HuH-7 (cell line): ENCODE results near the gene RNF103.
A peak's percentile ranks its signal among the peaks of the same experiment; 100 is the strongest.
"Not testable (repeated sequence)": the region's sequence is repeated elsewhere in the genome, so short reads cannot be mapped to it uniquely, and the experiment has no call there.

Source experiments
- DNase-seq: peaks from one replicate; pipeline ENCODE4 v3.0.0; 2011; ENCODE audit warnings: low spot score

RNF103 gene, protein sequence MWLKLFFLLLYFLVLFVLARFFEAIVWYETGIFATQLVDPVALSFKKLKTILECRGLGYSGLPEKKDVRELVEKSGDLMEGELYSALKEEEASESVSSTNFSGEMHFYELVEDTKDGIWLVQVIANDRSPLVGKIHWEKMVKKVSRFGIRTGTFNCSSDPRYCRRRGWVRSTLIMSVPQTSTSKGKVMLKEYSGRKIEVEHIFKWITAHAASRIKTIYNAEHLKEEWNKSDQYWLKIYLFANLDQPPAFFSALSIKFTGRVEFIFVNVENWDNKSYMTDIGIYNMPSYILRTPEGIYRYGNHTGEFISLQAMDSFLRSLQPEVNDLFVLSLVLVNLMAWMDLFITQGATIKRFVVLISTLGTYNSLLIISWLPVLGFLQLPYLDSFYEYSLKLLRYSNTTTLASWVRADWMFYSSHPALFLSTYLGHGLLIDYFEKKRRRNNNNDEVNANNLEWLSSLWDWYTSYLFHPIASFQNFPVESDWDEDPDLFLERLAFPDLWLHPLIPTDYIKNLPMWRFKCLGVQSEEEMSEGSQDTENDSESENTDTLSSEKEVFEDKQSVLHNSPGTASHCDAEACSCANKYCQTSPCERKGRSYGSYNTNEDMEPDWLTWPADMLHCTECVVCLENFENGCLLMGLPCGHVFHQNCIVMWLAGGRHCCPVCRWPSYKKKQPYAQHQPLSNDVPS

DNA sequence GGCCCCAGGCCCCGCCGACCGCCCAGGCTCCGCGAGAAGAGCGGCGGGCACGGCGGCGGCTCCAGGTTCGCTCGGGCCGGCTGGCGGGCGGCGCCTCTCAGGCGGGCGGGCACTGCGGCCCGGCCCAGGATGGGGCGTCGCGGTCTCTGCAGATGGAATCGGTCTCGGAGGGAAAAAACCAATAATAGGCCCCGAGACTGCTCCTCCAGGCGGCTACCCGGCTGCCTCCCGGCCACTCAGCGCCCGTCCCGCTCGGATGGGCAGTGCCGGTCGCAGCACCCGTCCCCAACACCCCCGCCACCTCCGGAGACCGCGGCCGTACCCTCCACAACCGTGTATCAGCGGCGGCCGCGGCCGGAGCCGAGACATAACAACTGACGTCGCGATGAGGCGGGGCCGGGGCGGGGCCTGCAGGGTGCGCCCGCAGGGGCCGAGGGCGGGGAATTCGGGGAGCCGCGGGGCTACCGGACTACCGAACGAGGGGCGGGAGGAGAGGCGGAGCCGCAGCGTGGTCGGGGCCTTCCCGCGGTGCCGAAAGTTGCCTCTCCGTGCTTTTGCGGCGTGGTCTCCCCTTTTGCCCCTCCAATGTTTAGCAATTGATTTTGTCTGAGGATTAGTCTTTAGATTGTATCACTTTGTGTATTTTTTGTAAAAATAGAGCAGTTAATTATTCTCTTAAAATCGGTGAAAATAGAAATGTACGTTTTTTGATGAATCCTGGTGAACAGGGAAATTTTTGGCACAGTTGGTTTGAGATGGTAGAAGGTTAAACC, at the start of gene RNF103:
Gene RNF103, minus strand, starts transcription at position 372 of the 773 bp plus-strand sequence. CDS start 979 bp downstream, outside the sequence.
- peak; percentile 81 for DNase-seq

DNA sequence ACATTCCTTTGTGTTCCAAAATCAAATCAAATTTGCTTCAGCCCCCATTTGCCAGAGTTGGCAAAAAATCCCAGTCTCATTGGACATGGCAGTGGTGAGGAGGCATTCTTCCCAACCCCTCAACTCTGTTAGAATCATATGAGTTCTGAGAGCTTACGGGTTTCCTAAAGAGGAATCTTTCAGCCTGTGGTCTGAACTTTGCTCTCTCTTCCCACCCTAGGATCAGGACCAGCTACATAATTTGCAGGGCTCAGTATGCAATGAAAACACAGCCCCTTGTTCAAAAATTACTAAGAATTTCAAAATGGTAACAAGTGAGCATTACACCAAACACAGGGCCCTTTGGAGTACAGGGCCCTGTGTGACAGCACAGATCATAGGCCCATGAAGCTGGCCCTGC, 49.3 kb upstream of the RNF103 start:
- DNase-seq = no peak

DNA sequence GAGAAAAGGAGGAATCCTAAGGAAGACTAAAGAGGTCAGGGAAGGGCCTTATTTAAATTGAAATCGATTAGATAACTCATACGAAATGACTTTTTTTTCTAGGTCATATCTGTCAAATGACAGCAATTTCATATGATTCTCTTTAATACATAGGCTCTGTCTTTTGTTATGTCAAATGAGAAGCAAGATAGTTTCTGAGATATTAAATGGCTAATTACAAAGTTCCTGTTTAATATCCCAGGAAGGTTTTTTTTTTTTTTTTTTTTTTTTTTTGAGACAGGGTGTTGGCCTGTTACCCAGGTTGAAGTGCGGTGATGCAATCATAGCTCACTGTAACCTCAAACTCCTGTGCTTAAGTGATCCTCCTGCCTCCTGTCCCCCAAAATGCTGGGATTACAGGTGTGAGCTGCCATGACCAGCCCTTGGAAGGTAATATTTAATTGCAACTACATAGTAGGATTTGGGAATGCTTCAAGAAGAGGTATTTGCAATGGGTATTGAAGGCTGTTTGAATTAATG, 48.4 kb upstream of the RNF103 start:
- DNase-seq = no peak

DNA sequence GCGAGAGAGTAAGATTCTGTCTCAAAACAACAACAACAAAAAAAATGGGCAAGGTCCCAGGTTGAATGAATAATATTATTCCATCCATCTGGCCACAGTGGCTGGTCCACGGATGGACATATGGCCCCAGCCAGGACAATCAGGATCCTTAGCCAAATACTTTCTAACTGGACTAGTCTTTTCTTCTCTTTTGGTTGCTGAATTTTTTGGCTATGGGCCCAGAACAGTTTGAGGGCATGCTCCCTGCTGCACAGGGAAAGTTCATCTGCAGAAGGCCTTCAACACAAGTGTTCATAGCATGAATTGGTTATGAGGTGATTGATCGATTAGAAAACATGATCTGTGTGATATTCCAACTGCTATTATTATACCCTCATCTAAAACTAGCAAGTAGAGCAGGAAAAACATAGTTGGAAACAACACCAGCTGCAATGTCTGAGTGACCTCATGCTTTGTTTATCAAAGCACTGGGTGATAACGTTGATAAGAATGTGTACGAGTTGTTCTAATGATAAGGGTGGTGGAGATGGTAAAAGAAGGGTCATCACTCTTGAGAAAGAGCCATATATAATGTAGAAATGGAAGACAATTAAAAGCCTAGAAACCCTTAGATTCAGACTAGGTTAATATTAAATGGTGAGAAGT, 47.8 kb upstream of the RNF103 start:
- peak; percentile 61 for DNase-seq

DNA sequence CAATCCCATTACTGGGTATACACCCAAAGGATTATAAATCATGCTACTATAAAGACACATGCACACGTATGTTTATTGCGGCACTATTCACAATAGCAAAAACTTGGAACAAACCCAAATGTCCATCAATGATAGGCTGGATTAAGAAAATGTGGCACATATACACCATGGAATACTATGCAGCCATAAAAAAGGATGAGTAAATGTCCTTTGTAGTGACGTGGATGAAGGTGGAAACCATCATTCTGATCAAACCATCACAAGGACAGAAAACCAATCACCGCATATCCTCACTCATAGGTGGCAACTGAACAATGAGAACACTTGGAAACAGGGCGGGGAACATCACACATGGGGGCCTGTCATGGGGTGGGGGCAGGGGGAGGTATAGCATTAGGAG, 45.7 kb upstream of the RNF103 start:
- DNase-seq = not testable (repeated sequence)

DNA sequence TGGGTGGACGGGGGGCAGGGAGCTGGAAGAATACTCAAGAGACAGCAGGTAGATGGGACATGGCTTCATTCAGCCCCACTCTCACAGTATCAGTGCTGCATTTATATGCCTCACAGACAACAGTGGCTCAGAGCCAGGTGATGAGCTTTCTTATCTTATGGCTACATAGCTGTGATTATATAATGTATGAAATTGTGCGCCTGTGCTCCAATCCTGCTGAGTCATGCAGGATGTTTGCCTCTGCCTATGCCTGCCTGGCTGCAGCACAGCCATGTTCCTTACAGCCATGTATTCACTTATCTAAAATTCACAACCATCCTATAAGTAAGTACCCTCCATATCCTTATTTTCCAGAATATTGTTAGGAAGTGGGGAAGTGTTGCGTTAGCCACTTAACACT, 37.7 kb upstream of the RNF103 start:
- no peak for DNase-seq

DNA sequence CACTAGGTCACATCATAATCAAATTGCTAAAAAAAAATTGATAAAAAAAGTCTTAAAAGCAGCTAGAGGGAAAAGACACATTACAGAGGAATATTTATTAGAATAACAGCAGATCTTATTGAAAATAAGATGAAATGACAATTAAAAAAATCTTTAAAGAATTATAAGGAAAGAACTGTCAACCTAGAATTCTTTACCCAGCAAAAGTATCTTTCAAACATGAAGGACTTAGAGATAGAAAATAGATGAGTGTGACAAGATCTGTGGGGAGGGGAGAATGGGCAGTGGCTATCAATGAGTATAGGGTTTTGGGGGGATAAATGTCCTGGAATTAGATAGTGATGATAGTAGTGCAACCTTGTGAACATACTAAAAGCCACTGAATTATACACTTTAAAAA, 26.5 kb upstream of the RNF103 start:
- no peak for DNase-seq

DNA sequence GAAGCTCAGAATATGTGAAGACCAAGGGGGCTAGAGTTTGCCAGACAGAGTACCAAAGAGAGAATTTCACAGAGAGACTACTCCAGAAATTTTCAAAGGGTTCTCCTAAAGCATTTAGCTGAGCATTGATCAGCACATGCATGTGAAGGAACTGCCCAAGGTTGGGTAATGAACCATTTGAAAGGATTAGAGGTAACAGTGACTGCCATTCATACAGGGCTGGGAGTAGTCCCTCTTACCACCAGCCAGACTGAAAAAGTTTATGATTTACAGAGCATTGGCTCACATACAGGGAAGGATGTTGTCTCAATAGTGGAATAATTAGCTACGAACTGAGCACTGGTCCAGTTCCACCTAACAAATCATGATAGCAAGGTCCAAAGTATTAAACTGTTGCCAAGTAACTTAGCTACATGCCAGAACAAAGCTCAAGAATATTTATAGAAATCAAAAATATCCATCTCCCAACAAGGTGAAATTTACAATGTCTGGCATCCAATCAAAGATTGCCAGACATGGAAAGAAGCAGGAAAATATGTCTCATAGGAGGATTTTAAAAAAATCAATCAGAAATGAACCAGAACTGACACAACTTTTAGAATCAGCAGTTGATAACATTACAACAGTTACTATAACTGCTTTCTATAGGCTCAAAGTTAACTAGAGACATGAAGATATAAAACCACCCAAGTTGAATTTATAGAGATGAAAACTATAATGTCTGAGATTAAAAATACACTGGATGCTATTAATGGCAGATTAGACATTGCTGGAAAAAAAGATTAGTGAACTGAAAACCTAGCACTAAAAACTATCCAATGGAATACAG, 25.7 kb upstream of the RNF103 start:
- DNase-seq = peak; percentile 69

DNA sequence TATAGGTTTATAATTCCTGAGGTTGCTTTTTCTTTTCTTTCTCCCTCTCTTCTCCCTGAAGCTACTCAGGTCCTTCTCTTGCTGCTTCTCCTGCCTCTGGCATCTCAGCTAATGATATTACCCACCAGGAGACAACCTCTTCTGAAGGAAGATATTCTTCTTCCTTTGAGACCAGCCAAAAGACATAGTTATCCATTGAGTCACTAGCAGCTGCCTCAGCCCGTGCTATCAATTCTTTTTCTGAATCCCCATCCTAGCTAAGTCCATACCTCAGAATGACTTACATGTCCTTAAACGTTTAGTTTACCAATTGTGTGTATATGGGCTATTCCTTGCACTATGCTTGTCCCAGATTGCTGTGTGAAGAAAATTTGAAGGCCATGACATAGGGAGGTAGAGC, 25.0 kb upstream of the RNF103 start:
- DNase-seq = no peak

DNA sequence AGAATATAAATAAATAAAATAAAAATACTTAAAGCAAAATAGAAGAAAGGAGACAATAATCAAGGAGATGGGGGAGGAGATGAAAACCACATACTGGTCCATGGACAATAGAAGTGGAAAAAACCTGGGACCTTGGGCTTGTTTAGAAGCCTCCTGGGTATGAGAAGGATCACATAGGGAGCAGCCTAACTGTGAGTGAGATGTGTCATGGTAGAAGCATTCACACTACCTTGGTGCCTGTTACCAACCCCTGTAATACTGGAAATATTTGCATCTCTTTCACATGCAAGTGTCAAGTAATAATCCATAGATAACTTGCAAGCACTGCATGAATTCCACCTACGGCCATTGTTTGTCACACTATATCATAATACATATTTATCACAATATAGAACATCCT, 23.2 kb upstream of the RNF103 start:
- no peak for DNase-seq

DNA sequence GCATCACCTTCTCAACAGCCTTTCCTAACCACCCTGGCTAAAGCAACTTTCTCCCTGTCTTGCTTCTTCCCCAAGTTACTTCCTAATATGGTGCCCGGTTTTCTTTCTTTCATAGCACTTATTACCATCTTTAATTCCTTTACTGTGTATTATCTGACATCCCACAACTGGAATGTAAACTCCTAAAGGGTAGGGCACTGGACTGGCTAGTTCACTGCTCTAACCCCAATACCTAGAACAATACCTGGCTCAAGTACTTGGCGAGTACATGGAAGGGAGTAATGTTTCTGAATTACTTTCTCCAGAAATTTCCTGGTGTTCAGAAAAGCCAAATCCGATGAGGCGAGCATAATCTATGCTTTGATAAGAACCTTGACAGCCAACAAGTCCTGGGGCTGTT, 22.7 kb upstream of the RNF103 start:
- DNase-seq = no peak

DNA sequence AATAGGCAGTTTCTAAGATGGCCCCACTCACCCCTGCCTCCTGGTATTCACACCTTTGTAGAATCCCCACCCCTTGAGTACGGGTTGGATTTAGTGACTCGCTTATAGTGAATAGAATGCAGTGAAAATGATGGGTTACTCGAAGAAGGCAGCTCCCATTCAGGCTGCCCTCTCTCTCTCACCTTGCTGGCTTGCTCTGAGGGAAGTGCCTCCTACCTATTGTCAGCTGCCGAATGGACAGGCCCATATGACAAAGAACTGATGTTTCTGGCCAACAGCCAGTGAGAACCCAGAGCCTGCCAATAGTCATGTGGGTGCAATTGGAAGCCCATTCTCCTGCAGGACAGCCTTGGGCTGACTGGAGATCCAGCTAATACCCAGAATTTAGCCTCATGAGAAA, 22.1 kb upstream of the RNF103 start:
- no peak for DNase-seq

DNA sequence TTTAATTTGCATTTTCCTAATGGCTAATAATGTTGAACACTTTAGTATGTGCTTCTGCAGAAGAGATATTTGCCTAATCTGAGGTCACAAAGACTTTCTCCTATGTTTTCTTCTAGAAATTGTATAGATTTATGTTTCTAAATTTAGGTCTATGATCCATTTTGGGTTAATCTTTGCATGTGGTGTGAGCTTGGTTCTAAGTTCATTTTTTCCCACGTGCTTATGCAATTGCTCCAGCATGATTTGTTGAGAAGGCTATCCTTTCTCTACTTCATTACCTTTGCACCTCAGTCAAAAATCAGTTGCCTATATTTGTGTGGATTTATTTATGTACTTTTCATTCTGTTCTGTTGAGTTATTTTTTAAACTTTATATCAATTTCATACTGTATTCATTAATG, 15.0 kb upstream of the RNF103 start:
- no peak for DNase-seq

DNA sequence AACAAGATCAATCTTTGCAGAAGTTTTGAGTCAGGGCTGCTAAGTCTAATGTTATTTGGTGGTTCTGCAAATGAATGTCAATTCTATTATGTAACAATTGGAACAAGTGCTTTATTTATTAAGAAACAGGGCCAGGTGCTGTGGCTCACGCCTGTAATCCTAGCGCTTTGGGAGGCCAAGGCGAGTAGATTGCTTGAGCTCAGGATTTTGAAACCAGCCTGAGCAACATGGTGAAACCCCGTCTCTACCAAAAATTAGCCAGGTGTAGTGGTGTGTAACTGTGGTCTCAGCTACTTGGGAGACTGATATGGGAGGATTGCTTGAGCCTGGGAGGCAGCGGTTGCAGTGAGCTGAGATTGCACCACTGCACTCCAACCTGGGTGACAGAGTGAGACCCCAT, 13.2 kb upstream of the RNF103 start:
- no peak for DNase-seq

DNA sequence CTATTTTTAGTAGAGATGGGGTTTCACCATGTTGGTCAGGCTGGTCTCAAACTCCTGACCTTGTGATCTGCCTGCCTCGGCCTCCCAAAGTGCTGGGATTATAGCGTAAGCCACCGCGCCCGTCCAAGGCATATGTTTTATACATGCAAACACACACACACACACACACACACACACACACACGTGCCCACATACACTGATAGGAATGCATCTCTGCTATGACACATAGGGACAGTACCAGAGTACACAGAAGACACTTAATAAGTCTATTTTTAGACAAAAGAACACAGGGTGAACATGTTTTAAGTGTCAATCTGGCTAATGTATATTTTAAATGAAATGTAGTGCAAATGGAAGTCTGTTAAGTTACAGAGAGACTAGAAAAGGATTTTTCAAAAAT, 10.7 kb upstream of the RNF103 start:
- no peak for DNase-seq

DNA sequence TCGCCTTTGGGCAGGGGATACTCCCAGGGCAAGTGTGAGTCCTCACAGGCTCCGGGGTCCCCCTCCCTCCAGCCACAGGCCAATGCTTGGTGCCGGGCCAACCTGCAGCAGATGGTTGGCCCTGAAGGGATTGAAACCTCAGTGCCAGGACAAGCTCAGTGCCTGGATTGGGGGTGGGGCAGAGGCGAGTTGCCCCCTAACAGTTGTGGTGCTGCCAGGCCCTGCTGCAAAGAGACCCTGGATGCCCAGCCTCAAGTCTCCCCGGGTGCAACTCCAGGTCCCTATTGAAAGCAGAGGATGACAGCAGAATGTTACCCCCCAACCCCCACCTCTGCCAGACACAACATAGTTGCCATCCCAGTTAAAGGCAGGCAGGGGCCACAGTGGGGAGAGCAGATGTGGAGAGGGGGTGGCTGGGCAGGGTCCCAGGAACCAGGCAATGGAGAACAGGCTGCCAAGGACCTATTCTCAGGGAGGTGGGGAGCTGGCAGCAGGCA, 9.5 kb upstream of the RNF103 start:
- DNase-seq = no peak

DNA sequence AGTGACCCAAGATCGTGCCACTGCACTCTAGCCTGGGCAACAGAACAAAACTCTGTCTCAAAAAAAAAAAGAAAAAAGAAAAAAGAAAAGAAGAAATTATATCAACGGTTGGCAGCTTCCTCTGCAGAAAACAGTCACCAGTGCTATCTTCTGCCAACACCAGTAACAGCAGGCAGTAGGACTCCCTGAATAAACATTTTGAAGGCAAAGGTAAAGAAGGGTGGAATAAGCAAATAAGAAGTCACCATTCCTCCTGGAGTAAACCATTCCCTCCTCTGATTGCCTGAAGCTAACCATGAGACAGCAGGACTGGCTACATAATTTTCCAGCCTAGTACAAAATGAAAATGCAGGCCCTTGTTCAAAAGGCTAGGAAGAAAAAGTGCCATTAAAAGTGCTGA, 9.0 kb upstream of the RNF103 start:
- DNase-seq = peak; percentile 47

DNA sequence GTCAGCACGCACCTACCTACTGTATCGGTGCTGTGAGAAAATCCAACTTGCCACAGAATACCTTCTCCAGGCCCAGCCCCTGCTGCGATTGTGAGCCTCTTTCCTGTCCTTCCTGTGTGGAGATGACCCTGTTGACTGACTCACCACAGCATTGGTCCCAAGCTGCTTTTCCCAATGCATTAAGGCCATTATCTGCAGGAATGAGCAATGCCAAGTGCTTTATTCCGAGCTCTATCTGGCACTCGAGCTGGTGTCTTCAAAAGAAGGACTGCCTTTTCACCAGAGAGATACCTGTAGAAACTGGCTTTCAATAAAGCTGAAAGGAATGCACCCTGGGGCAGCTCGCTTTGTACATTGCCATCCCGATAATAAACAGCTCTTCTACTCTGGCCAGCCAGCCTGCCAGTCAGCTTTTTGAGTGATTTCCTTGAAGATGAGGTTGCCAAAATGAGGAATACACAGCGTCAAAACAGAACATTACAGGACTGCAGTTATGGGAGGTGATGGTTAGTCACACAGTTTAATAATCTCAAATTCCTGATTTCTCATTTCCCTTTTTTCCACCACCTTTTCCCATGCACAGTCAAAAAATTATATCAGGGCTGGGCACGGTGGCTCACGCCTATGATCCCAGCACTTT, 8.3 kb upstream of the RNF103 start:
- DNase-seq = no peak

DNA sequence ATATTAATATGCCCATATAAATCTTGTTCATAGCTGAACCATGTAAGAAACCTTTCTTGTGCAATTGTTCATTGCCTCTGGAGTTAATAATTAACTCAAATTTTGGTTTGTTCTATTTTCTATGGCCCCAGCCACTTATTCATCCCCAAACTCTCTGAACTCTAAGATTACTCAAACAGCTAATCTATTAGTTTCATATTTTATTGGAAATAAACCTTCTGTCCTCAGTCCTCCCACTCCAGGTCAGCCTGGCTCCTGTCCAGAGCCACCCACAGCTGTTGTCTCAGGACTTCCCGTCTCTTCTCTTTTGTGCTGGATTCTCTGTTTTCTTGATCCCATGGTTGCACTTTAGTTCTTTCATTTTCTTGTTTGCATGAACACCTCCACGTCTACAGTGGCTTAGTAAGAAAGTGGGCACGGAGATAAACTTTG, 4.4 kb upstream of the RNF103 start:
- no peak for DNase-seq

DNA sequence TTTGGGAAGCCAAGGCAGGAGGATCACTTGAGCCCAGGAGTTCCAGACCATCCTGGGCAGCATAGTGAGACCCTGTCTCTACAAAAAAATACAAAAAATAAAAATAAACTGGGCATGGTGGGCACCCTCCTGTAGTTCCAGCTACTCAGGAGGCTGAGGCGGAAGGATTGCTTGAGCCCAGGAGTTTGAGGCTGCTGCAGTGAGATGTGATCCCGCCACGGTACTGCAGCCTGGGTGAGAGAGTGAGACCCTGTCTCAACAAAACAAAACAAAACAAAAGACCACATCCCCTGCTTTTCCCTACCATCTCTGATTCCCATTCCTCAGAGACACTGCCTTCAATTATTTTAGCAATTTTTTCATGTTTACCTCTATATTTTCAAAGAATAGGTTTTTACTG, 3.9 kb upstream of the RNF103 start:
- no peak for DNase-seq

DNA sequence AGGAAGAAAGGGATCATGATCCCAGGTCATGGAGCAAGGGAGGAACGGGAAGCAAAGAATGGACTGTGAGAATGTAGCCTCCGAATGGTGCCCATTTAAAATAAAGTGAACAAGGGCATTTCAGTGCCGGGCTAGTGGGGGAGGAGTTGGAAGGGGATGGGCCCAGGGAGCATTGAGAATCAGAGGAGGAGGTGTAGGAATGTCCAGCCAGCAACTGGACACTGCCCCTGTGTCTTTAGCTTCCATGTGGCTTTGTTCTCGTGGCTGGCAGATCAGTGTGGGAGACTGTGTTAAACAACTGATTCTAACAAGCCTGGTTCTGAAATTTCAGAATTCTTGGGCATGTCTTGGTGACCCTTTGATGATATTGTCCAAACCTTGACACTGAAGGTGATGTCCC, 1.4 kb upstream of the RNF103 start:
- no peak for DNase-seq
